ENCODE data around the gene FUT3.
"Not testable (repeated sequence)": the region's sequence is repeated elsewhere in the genome, so short reads cannot be mapped to it uniquely, and the experiment has no call there.

The FUT3 gene

GRCh38 chr19:5851302-5851701, at the start of gene FUT3:
Gene FUT3, minus strand, starts transcription at chr19:5851449.
- DNase-seq: no peak

- no peak for DNase-seq
Measured at GRCh38 chr19:5900976-5901375, 49.7 kb upstream of the FUT3 start.

GRCh38 chr19:5899728-5900526, 48.7 kb upstream of the FUT3 start:
- no peak for DNase-seq

- no peak for DNase-seq
Measured at GRCh38 chr19:5897189-5897969, 46.1 kb upstream of the FUT3 start.

- no peak for DNase-seq
Measured at GRCh38 chr19:5896365-5897076, 45.3 kb upstream of the FUT3 start.

GRCh38 chr19:5895890-5896289, 44.6 kb upstream of the FUT3 start:
- no peak for DNase-seq

- no peak for DNase-seq
Measured at GRCh38 chr19:5895409-5895808, 44.2 kb upstream of the FUT3 start.

- no peak for DNase-seq
Measured at GRCh38 chr19:5894704-5895349, 43.6 kb upstream of the FUT3 start.

GRCh38 chr19:5893907-5894703, 42.9 kb upstream of the FUT3 start:
- DNase-seq: no peak

GRCh38 chr19:5893296-5893903, 42.2 kb upstream of the FUT3 start:
- no peak for DNase-seq

GRCh38 chr19:5892772-5893275, 41.6 kb upstream of the FUT3 start:
- no peak for DNase-seq

GRCh38 chr19:5891938-5892771, 40.9 kb upstream of the FUT3 start:
- DNase-seq: no peak

- no peak for DNase-seq
Measured at GRCh38 chr19:5891572-5891937, 40.3 kb upstream of the FUT3 start.

- DNase-seq: no peak
Measured at GRCh38 chr19:5890099-5890498, 38.9 kb upstream of the FUT3 start.

- DNase-seq: no peak
Measured at GRCh38 chr19:5889288-5889971, 38.2 kb upstream of the FUT3 start.

GRCh38 chr19:5884065-5884811, 33.0 kb upstream of the FUT3 start:
- DNase-seq: not testable (repeated sequence)

- not testable (repeated sequence) for DNase-seq
Measured at GRCh38 chr19:5883157-5883873, 32.1 kb upstream of the FUT3 start.

GRCh38 chr19:5882421-5882968, 31.2 kb upstream of the FUT3 start:
- DNase-seq: no peak

Data from activated CD4-positive, alpha-beta T cell treated with anti-CD3 and anti-CD28 coated beads, Interleukin-2, amount 50 U/mL, for 4 hours (primary cell).